Tongue (tissue), 2 donors: ENCODE results near the gene RGS9BP. TPM values are rescaled to one million over a fixed set of nuclear protein-coding genes. Genes with fewer than 3 reads are reported as not detected.
"Not testable (repeated sequence)": the region's sequence is repeated elsewhere in the genome, so short reads cannot be mapped to it uniquely, and the experiment has no call there.

Experiments used
- DNase-seq: peaks from one replicate; pipeline ENCODE4 v3.0.0-alpha.2; 2015
- total RNA-seq: library from RNA; depleted of rRNA; stranded (reverse); fragments of >200 nt; gene quantifications from one replicate; pipeline ENCODE4 v1.2.3, GENCODE V29; 2014

Gene RGS9BP
- total RNA-seq: 7.1 TPM

GRCh38 chr19:32675720-32676185, at the start of gene RGS9BP:
TSS of gene RGS9BP (plus strand) at chr19:32675848. CDS start at chr19:32676264, 416 bp downstream.
- DNase-seq: peak; percentile 70

GRCh38 chr19:32626969-32627368, 48.7 kb upstream of the RGS9BP start:
- no peak for DNase-seq

- DNase-seq: no peak
Observed at GRCh38 chr19:32627714-32628270, 47.9 kb upstream of the RGS9BP start.

- DNase-seq: no peak
Observed at GRCh38 chr19:32630338-32630737, 45.3 kb upstream of the RGS9BP start.

- DNase-seq: no peak
Observed at GRCh38 chr19:32631381-32631780, 44.3 kb upstream of the RGS9BP start.

- DNase-seq: no peak
Observed at GRCh38 chr19:32637480-32637879, 38.2 kb upstream of the RGS9BP start.

- no peak for DNase-seq
Observed at GRCh38 chr19:32638625-32639024, 37.0 kb upstream of the RGS9BP start.

GRCh38 chr19:32642771-32643170, 32.9 kb upstream of the RGS9BP start:
- no peak for DNase-seq

- no peak for DNase-seq
Observed at GRCh38 chr19:32646556-32646955, 29.1 kb upstream of the RGS9BP start.

- DNase-seq: no peak
Observed at GRCh38 chr19:32647361-32647760, 28.3 kb upstream of the RGS9BP start.

- DNase-seq: no peak
Observed at GRCh38 chr19:32649751-32650150, 25.9 kb upstream of the RGS9BP start.

- DNase-seq: no peak
Observed at GRCh38 chr19:32650671-32651070, 25.0 kb upstream of the RGS9BP start.

GRCh38 chr19:32651729-32652140, 23.9 kb upstream of the RGS9BP start:
- DNase-seq: peak; percentile 64

GRCh38 chr19:32652331-32652730, 23.3 kb upstream of the RGS9BP start:
- not testable (repeated sequence) for DNase-seq

- DNase-seq: peak; percentile 66
Observed at GRCh38 chr19:32652894-32653598, 22.6 kb upstream of the RGS9BP start.

- no peak for DNase-seq
Observed at GRCh38 chr19:32653599-32653915, 22.1 kb upstream of the RGS9BP start.

GRCh38 chr19:32656379-32656778, 19.3 kb upstream of the RGS9BP start:
- not testable (repeated sequence) for DNase-seq

- no peak for DNase-seq
Observed at GRCh38 chr19:32658075-32658474, 17.6 kb upstream of the RGS9BP start.

GRCh38 chr19:32658527-32658926, 17.1 kb upstream of the RGS9BP start:
- no peak for DNase-seq

GRCh38 chr19:32661318-32661717, 14.3 kb upstream of the RGS9BP start:
- no peak for DNase-seq

- no peak for DNase-seq
Observed at GRCh38 chr19:32662186-32662585, 13.5 kb upstream of the RGS9BP start.

- no peak for DNase-seq
Observed at GRCh38 chr19:32666084-32666483, 9.6 kb upstream of the RGS9BP start.

GRCh38 chr19:32669310-32669709, 6.3 kb upstream of the RGS9BP start:
- no peak for DNase-seq

GRCh38 chr19:32671883-32672593, 3.6 kb upstream of the RGS9BP start:
- no peak for DNase-seq
